GM19397 (cell line): ENCODE results near the gene HES5.

ENCODE experiments used
- ATAC-seq: cut with Tn5 transposase; IDR thresholded peaks from one replicate; pipeline ENCODE4 v1.9.1; 2021; ENCODE audit warnings: mild to moderate bottlenecking, moderate library complexity; ENCODE audit not compliant: unreplicated experiment

The HES5 gene

GRCh38 chr1:2483026-2483425 is 47.0 kb downstream of the HES5 start:
- no peak for ATAC-seq

- ATAC-seq: no peak
Observed at GRCh38 chr1:2482588-2482987, 47.5 kb downstream of the HES5 start.

DNA sequence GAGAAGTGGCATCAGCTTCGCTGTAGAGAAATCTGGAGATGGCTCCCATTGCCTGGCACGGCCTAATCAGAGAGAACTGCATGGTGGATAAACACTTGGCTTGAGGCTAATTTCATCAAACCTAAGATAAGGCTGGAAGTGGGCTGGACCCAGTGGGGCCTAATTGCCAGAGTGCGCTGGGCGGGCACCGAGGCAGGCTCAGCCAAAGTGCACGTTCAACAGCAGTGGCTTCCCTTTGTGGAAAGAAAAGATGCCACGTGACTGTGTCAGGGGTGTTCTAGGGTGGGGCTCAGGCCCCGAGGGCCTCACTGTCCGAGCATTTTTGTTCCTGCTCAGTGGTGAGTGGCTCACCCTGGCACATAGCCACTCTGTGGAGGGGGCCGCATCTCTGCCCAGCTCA is 48.2 kb downstream of the HES5 start:
- ATAC-seq: no peak

DNA sequence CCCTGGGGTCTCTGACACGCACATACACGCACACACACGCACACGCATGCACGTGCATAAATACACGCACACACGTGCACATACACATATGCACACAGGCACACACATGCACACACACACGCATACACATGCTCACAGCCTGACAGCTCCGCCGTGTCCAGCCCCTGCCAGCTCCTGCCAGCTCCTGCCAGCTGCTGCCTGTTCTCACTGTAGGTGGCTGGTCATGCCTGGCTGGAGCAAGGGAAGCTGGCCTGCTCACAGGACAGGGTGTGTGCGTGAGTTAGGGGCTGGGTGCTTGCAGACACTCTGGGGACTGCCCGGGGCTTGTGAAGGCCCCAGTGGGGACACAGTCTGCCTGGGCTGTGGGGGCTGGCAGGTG is 49.1 kb downstream of the HES5 start:
- no peak for ATAC-seq

DNA sequence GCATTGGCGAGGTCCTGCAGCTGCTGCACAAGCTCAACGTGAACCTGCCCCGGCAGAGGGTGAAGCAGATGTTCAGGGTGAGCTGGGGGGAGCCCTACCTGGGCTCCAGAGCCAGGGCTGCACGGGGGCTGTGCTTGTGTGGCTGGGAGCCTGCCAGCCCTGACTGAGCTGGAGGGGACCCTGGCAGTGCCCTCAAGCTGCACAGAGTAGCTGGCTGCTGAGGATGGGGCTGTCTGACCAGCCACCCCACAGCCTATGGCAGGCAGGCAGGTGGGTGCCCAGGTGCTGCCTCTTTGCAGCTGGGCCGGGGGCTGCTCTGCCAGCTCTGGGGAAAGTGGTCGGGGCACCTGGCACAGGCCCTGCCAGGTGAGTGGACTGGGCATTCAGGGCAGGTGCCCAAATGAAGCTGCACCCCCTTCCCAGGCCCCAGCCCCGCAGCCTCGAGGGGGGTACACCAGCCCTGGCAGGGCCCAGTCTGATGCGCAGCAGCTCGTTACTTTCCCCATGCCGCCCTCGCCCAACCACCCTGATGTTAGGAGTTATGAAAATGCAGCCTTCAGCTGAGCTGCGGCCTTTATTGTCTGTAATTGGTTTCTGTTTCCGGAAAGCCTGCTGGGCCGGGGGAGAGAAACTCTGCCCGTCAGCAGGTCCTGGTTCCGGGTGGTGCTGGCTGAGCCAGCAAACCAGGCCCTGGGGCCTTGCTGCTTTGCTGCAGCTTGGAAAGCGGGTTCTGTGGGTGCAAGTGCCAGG is 49.7 kb downstream of the HES5 start:
- no peak for ATAC-seq

- no peak for ATAC-seq
Observed at GRCh38 chr1:2479618-2480017, 50.4 kb downstream of the HES5 start.

- no peak for ATAC-seq
Observed at GRCh38 chr1:2479186-2479585, 50.9 kb downstream of the HES5 start.
